KMS-11 (cell line): ENCODE measurements around the gene SNX24.

Experiments used
- H2AFZ ChIP-seq: fragments of 200-600 bp; sonication (generic); 2 replicates; pipeline ENCODE4 v1.6.1; 2016; ENCODE audit warnings: antibody characterized with exemption, mixed run types, low read depth
- H3K27ac ChIP-seq: fragments of 200-600 bp; sonication (generic); 2 replicates; pipeline ENCODE4 v1.6.1; 2016; ENCODE audit warnings: mild to moderate bottlenecking, mixed run types
- H3K27me3 ChIP-seq: fragments of 200-600 bp; sonication (generic); 2 replicates; pipeline ENCODE4 v1.6.1; 2017; ENCODE audit warnings: mild to moderate bottlenecking, low read depth, mixed run types, moderate library complexity; ENCODE audit not compliant: insufficient read depth
- H3K36me3 ChIP-seq: fragments of 200-600 bp; sonication (generic); 2 replicates; pipeline ENCODE4 v1.6.1; 2017; ENCODE audit warnings: mild to moderate bottlenecking, mixed run types; ENCODE audit not compliant: insufficient read depth
- H3K4me1 ChIP-seq: fragments of 200-600 bp; sonication (generic); 2 replicates; pipeline ENCODE4 v1.6.1; 2016; ENCODE audit warnings: mild to moderate bottlenecking, low read depth, mixed run types; ENCODE audit not compliant: poor library complexity, severe bottlenecking
- H3K4me2 ChIP-seq: fragments of 200-600 bp; sonication (generic); 2 replicates; pipeline ENCODE4 v1.7.0; 2016; ENCODE audit warnings: mild to moderate bottlenecking, mixed run types
- H3K4me3 ChIP-seq: fragments of 200-600 bp; sonication (generic); IDR thresholded peaks from 2 replicates; pipeline ENCODE4 v1.6.1; 2017; ENCODE audit warnings: low read depth, low read length, mixed read lengths; ENCODE audit not compliant: insufficient read depth
- H3K79me2 ChIP-seq: fragments of 200-600 bp; sonication (generic); 2 replicates; pipeline ENCODE4 v1.6.1; 2016; ENCODE audit warnings: low read depth, mixed run types; ENCODE audit not compliant: insufficient read depth
- H3K9ac ChIP-seq: fragments of 200-600 bp; sonication (generic); 2 replicates; pipeline ENCODE4 v1.6.1; 2016; ENCODE audit warnings: mild to moderate bottlenecking, mixed run types
- H4K20me1 ChIP-seq: fragments of 200-600 bp; sonication (generic); 2 replicates; pipeline ENCODE4 v1.6.1; 2016; ENCODE audit warnings: mild to moderate bottlenecking, mixed run types; ENCODE audit not compliant: insufficient read depth
- TF ChIP-seq, protein P1 (sequence below): fragments of 200-600 bp; sonication (generic); conservative IDR thresholded peaks from 2 replicates; pipeline ENCODE4 v1.6.1; 2017; ENCODE audit warnings: low read depth, mild to moderate bottlenecking, antibody characterized with exemption, low read length, moderate library complexity, mixed read lengths

The SNX24 gene

DNA sequence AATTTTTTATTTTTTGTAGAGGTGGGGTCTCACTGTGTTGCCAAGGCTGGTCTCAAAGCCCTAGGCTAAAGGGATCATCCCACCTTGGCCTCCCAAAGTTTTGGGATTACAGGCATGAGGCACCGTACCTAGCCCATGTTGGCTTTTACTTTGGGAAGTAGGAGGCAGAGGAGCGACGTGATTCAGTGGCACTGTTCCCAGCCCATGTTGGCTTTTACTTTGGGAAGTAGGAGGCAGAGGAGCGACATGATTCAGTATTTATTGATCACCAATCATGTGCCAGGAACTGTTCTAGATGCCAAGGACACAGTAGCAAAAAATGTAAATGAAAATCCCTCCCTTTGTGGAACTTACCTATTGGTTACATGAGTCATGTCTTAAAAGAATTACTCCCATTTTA is 18.3 kb downstream of the SNX24 start:
- Histone ChIP-seq H3K4me3 (no peak overlapping the region), H3K27me3 (no peaks in the 10 kb centered on the region), H3K4me1 (no peaks in the 10 kb centered on the region), H3K27ac (no peak overlapping the region), H4K20me1 (no peaks in the 10 kb centered on the region), H3K36me3 (no peaks in the 10 kb centered on the region), H3K9ac (no peak overlapping the region), H3K4me2 (no peak overlapping the region), H2AFZ (no peak overlapping the region), H3K79me2 (no peaks in the 10 kb centered on the region)
- TF ChIP-seq, protein P1, sequence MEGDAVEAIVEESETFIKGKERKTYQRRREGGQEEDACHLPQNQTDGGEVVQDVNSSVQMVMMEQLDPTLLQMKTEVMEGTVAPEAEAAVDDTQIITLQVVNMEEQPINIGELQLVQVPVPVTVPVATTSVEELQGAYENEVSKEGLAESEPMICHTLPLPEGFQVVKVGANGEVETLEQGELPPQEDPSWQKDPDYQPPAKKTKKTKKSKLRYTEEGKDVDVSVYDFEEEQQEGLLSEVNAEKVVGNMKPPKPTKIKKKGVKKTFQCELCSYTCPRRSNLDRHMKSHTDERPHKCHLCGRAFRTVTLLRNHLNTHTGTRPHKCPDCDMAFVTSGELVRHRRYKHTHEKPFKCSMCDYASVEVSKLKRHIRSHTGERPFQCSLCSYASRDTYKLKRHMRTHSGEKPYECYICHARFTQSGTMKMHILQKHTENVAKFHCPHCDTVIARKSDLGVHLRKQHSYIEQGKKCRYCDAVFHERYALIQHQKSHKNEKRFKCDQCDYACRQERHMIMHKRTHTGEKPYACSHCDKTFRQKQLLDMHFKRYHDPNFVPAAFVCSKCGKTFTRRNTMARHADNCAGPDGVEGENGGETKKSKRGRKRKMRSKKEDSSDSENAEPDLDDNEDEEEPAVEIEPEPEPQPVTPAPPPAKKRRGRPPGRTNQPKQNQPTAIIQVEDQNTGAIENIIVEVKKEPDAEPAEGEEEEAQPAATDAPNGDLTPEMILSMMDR: no peak

GRCh38 chr5:122864400-122864799 is 19.0 kb downstream of the SNX24 start:
- Histone ChIP-seq H3K36me3 (no peaks in the 10 kb centered on the region), H2AFZ (no peak overlapping the region), H3K4me2 (no peak overlapping the region), H3K27me3 (no peaks in the 10 kb centered on the region), H3K4me3 (no peak overlapping the region), H4K20me1 (no peaks in the 10 kb centered on the region), H3K27ac (no peak overlapping the region), H3K79me2 (no peaks in the 10 kb centered on the region), H3K9ac (no peak overlapping the region), H3K4me1 (no peaks in the 10 kb centered on the region)
- TF ChIP-seq, protein P1: no peak

DNA sequence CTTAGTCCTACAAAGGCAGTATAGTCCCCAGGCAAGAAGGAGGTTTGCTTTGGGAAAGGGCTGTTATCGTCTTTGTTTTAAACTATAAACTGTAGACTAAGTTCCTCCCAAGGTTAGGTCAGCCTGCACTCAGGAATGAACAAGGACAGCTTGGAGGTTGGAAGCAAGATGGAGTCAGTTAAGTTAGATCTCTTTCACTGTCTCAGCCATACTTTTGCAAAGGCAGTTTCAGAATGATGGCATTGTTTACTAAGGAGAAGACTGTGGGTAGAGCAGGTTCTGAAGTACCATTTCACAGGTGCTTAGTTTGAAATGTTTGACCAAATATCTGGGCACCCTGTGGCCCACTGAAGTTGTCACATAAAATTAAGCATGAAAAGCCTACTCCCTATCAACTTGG is 19.4 kb downstream of the SNX24 start:
- H3K36me3 ChIP-seq: no peaks in the 10 kb centered on the region
- no peaks in the 10 kb centered on the region for H3K4me1 ChIP-seq
- no peaks in the 10 kb centered on the region for H3K79me2 ChIP-seq
- H3K27ac ChIP-seq: no peak overlapping the region
- no peaks in the 10 kb centered on the region for H3K27me3 ChIP-seq
- TF ChIP-seq, protein P1: no peak
- no peak overlapping the region for H3K9ac ChIP-seq
- no peaks in the 10 kb centered on the region for H4K20me1 ChIP-seq
- H3K4me2 ChIP-seq: no peak overlapping the region
- H3K4me3 ChIP-seq: no peak overlapping the region
- no peak overlapping the region for H2AFZ ChIP-seq

- Histone ChIP-seq H3K36me3 (no peaks in the 10 kb centered on the region), H3K79me2 (no peaks in the 10 kb centered on the region), H3K4me3 (no peak overlapping the region), H3K27ac (no peak overlapping the region), H3K4me1 (no peaks in the 10 kb centered on the region), H4K20me1 (no peaks in the 10 kb centered on the region), H2AFZ (no peak overlapping the region), H3K9ac (no peak overlapping the region), H3K4me2 (no peak overlapping the region), H3K27me3 (no peaks in the 10 kb centered on the region)
- TF ChIP-seq, protein P1: no peak
Observed at GRCh38 chr5:122870219-122870856, 24.9 kb downstream of the SNX24 start.
